K562 (cell line): ENCODE results near the gene TLE3. TPM values are rescaled to one million over a fixed set of nuclear protein-coding genes. Genes with fewer than 3 reads are reported as not detected.
A peak's percentile ranks its signal among the peaks of the same experiment; 100 is the strongest.

Experiments used
- BMI1 ChIP-seq: fragments of 150-350 bp; IDR thresholded peaks from 2 replicates; pipeline ENCODE4 v1.6.1; 2014; ENCODE audit warnings: low read length
- CC2D1A ChIP-seq: fragments of 450-650 bp; IDR thresholded peaks from 2 replicates; pipeline ENCODE4 v1.6.1; 2017; ENCODE audit warnings: mild to moderate bottlenecking
- CHAMP1 ChIP-seq: fragments of 450-650 bp; IDR thresholded peaks from 2 replicates; pipeline ENCODE4 v1.6.1; 2016; ENCODE audit warnings: mild to moderate bottlenecking
- DNMT1 ChIP-seq: fragments of 450-650 bp; IDR thresholded peaks from 2 replicates; pipeline ENCODE4 v1.6.1; 2016; ENCODE audit warnings: antibody characterized with exemption, mild to moderate bottlenecking
- ESRRA ChIP-seq: fragments of 450-650 bp; IDR thresholded peaks from 2 replicates; pipeline ENCODE4 v1.6.1; 2014; ENCODE audit warnings: low read depth, mild to moderate bottlenecking, moderate library complexity, borderline replicate concordance
- FOS ChIP-seq: IDR thresholded peaks from 3 replicates; pipeline ENCODE4 v1.6.1; 2011; ENCODE audit not compliant: insufficient read length; ENCODE audit errors: extremely low read depth
- GABPB1 ChIP-seq: sonication (generic); formaldehyde crosslinking; IDR thresholded peaks from 2 replicates; pipeline ENCODE4 v1.8.0; 2022; ENCODE audit warnings: mild to moderate bottlenecking, missing genetic modification reagents
- HNRNPK ChIP-seq: fragments of 200-400 bp; formaldehyde crosslinking; IDR thresholded peaks from one replicate; pipeline ENCODE4 v1.6.1; 2018; ENCODE audit warnings: mild to moderate bottlenecking, low read depth, low read length; ENCODE audit not compliant: poor library complexity, severe bottlenecking
- MCM3 ChIP-seq: fragments of 450-650 bp; IDR thresholded peaks from 2 replicates; pipeline ENCODE4 v1.6.1; 2016
- MYNN ChIP-seq, 2 experiments: sonication (generic); formaldehyde crosslinking in 1 of 2; IDR thresholded peaks; 2 replicates each; pipeline versions ENCODE4 v1.5.0 to v1.6.1; 2016 to 2020; ENCODE audit warnings: antibody characterized with exemption in 1 of 2, missing genetic modification reagents in 1 of 2
- NFXL1 ChIP-seq: fragments of 450-650 bp; formaldehyde crosslinking; IDR thresholded peaks from 2 replicates; pipeline ENCODE4 v1.4.0; 2021; ENCODE audit warnings: mild to moderate bottlenecking
- NR0B1 ChIP-seq: fragments of 450-650 bp; IDR thresholded peaks from one replicate; pipeline ENCODE4 v1.6.1; 2018; ENCODE audit warnings: mild to moderate bottlenecking, moderate library complexity; ENCODE audit not compliant: partially characterized antibody
- PCBP2 ChIP-seq: fragments of 200-400 bp; formaldehyde crosslinking; IDR thresholded peaks from 2 replicates; pipeline ENCODE4 v1.6.1; 2018; ENCODE audit warnings: low read length, low read depth, mild to moderate bottlenecking, moderate library complexity; ENCODE audit not compliant: poor library complexity, severe bottlenecking
- PRMT5 ChIP-seq: sonication (generic); formaldehyde crosslinking; IDR thresholded peaks from 2 replicates; pipeline ENCODE4 v1.5.0; 2020; ENCODE audit warnings: missing genetic modification reagents
- RBM22 ChIP-seq: fragments of 200-400 bp; formaldehyde crosslinking; IDR thresholded peaks from 2 replicates; pipeline ENCODE4 v1.6.1; 2018; ENCODE audit warnings: low read length, low read depth; ENCODE audit not compliant: poor library complexity, severe bottlenecking
- SIN3B ChIP-seq: fragments of 450-650 bp; IDR thresholded peaks from 2 replicates; pipeline ENCODE4 v1.6.1; 2017; ENCODE audit warnings: low read depth, mild to moderate bottlenecking, moderate library complexity
- SIX5 ChIP-seq, 2 experiments: IDR thresholded peaks; 2 replicates each; pipeline ENCODE4 v1.6.1; 2011; ENCODE audit warnings: low read length in 2 of 2, borderline replicate concordance in 1 of 2, low read depth in 1 of 2, mild to moderate bottlenecking in 1 of 2, moderate library complexity in 1 of 2; ENCODE audit not compliant: insufficient read depth in 1 of 2
- SOX6 ChIP-seq: fragments of 450-650 bp; IDR thresholded peaks from 2 replicates; pipeline ENCODE4 v1.6.1; 2014; ENCODE audit warnings: mild to moderate bottlenecking
- TEAD1 ChIP-seq, 2 experiments: fragments of 450-650 bp in 1 of 2; sonication (generic) in 1 of 2; formaldehyde crosslinking; IDR thresholded peaks; 2 replicates each; pipeline versions ENCODE4 v1.4.0 to v1.8.0; 2020 to 2022; ENCODE audit warnings: mild to moderate bottlenecking in 2 of 2, missing genetic modification reagents in 1 of 2
- ZNF239 ChIP-seq: fragments of 250-450 bp; sonication (Bioruptor Pico); IDR thresholded peaks from 2 replicates; pipeline ENCODE4 v1.4.0; 2020; ENCODE audit warnings: mild to moderate bottlenecking
- ZNF41 ChIP-seq: fragments of 250-450 bp; sonication (Bioruptor Pico); conservative IDR thresholded peaks from 2 replicates; pipeline ENCODE4 v1.4.0; 2020; ENCODE audit warnings: mild to moderate bottlenecking
- ZNF586 ChIP-seq: fragments of 450-650 bp; formaldehyde crosslinking; conservative IDR thresholded peaks from 2 replicates; pipeline ENCODE4 v1.4.0; 2020; ENCODE audit warnings: mild to moderate bottlenecking, moderate library complexity
- ZNF717 ChIP-seq: fragments of 250-450 bp; sonication (Bioruptor Pico); IDR thresholded peaks from 2 replicates; pipeline ENCODE4 v1.5.0; 2021
- ZNF76 ChIP-seq: fragments of 250-450 bp; sonication (Bioruptor Pico); IDR thresholded peaks from 2 replicates; pipeline ENCODE4 v1.4.0; 2020; ENCODE audit warnings: mild to moderate bottlenecking, moderate library complexity, borderline replicate concordance
- polyA plus RNA-seq, 8 experiments: library from polyadenylated mRNA; depleted of rRNA in 4 of 8; stranded (reverse) in 5 of 8; unstranded in 3 of 8; fragments of >200 nt; fragmentation: Nextera tagmentation in 2 of 8; fragmentation: Illumina TruSeq in 1 of 8; extraction: Ambion mirVana in 2 of 8; extraction: Trizol in 1 of 8; gene quantifications; 2 replicates each; pipeline versions ENCODE4 v1.2.1 to v1.2.3, GENCODE V29; 2011 to 2014; ENCODE audit warnings: inconsistent platforms in 1 of 8, missing spikeins in 1 of 8
- total RNA-seq, 7 experiments: library from RNA; depleted of rRNA in 6 of 7; stranded (reverse); fragments of >200 nt in 6 of 7; fragmentation: Illumina TruSeq in 2 of 7; extraction: Trizol in 2 of 7; gene quantifications; 2 replicates each; pipeline versions ENCODE4 v1.2.1 to v1.2.3, GENCODE V29; 2011 to 2021; ENCODE audit warnings: low replicate concordance in 1 of 7

The TLE3 gene
- total and polyA plus RNA-seq, 9 of the 15 experiments (the other 6 are each of a cell fraction or from before 2014, with no cell fraction given): 1.5 to 84.2 (median 14.1) TPM

GRCh38 chr15:70097321-70098152 is at the start of gene TLE3 (continued):
- TF ChIP-seq GABPB1 (peak; percentile 47; the same call in 1 of the 2 replicates), ZNF717 (CRISPR knock-in tag) (no peak), SOX6 (no peak), RBM22 (no peak), ESRRA (no peak), MYNN (IDR thresholded peaks at IDR 0.05) (0 out of 2 replicates have a peak, but pooled peaks have one; percentile 32), MYNN (CRISPR knock-in tag; IDR thresholded peaks at IDR 0.05) (no peak), SIX5 (IDR thresholded peaks at IDR 0.05; ENCODE audit: borderline replicate concordance in 1 of 2, insufficient read depth in 1 of 2, low read depth in 1 of 2, low read length in 2 of 2) (no peak), ZNF239 (no peak), MCM3 (no peak), TEAD1 (CRISPR knock-in tag; IDR thresholded peaks at IDR 0.05) (peak in 1 of 2 experiments; percentile 56; a peak in 1 of 4 replicates), ZNF586 (CRISPR knock-in tag) (no peak), ZNF41 (CRISPR knock-in tag) (no peak), NFXL1 (CRISPR knock-in tag) (no peak), FOS (peak; percentile 84), ZNF76 (CRISPR knock-in tag) (peak; percentile 51; the same call in 1 of the 2 replicates), PCBP2 (no peak), NR0B1 (no peak), SIN3B (no peak), HNRNPK (no peak), DNMT1 (peak; percentile 45; the same call in 1 of the 2 replicates), BMI1 (no peak), CC2D1A (no peak; the same call in 1 of the 2 replicates), PRMT5 (CRISPR knock-in tag) (no peak), CHAMP1 (no peak)
